Left lung (tissue), 10 donors: ENCODE results near the gene TNFRSF1B. TPM values are rescaled to one million over a fixed set of nuclear protein-coding genes. Genes with fewer than 3 reads are reported as not detected.

ENCODE experiments used
- ATAC-seq: fragments of 200-7000 bp; cut with Tn5 transposase; one replicate; pipeline ENCODE4 v1.9.1; 2020; ENCODE audit warnings: moderate library complexity
- DNase-seq, 4 donors: peaks; one replicate each; pipeline ENCODE4 v3.0.0-alpha.2; 2013 to 2020
- H3K27ac ChIP-seq, 2 donors: fragments of 200-600 bp; sonication (generic) in 1 of 2; one replicate each; pipeline versions ENCODE4 v1.5.0 to v1.8.0; 2020 to 2021
- H3K27me3 ChIP-seq, 2 donors: fragments of 200-600 bp; sonication (generic) in 1 of 2; one replicate each; pipeline versions ENCODE4 v1.5.0 to v1.8.0; 2020 to 2021
- H3K36me3 ChIP-seq, 2 donors: fragments of 200-600 bp; sonication (generic) in 1 of 2; one replicate each; pipeline versions ENCODE4 v1.5.0 to v1.8.0; 2020 to 2021
- H3K4me1 ChIP-seq, 2 donors: fragments of 200-600 bp; one replicate each; pipeline ENCODE4 v1.8.0; 2021
- H3K4me3 ChIP-seq, 2 donors: fragments of 200-600 bp; sonication (generic) in 1 of 2; one replicate each; pipeline versions ENCODE4 v1.5.0 to v1.8.0; 2020 to 2021; ENCODE audit warnings: mild to moderate bottlenecking in 1 of 2
- H3K9me3 ChIP-seq, 2 donors: fragments of 200-600 bp; sonication (generic) in 1 of 2; one replicate each; pipeline versions ENCODE4 v1.5.0 to v1.8.0; 2020 to 2021
- CTCF ChIP-seq, 2 donors: fragments of 200-600 bp; sonication (generic) in 1 of 2; IDR thresholded peaks; one replicate each; pipeline versions ENCODE4 v1.5.0 to v1.8.0; 2021; ENCODE audit warnings: antibody characterized with exemption in 2 of 2
- intact Hi-C, 2 donors: fragments of 100-400 bp; cut with DNase I; formaldehyde crosslinking; loops; one replicate each; pipeline versions ENCODE4 v1.11.2 to v1.14.2; 2022
- polyA plus RNA-seq, 6 donors: library from polyadenylated mRNA; unstranded; fragments of 120-200 nt; gene quantifications; one replicate each; pipeline ENCODE4 v1.2.1, GENCODE V29; 2013; ENCODE audit not compliant: insufficient read length in 6 of 6
- total RNA-seq, 2 donors: library from RNA; stranded (reverse); fragmentation: NEBNext Ultra II Directional; extraction: Animal tissue kit (Norgen Biotek cat#: 25700); gene quantifications; one replicate each; pipeline ENCODE4 v1.2.1, GENCODE V29; 2021
- donor health status: DM: no; HTN: yes; CAD: no.
- donor health status: DM: no; HTN: no; CAD: no.

Gene TNFRSF1B
- total and polyA plus RNA-seq, 8 donors, result 15.0 to 109 (median 17.9) TPM

- intact Hi-C loops, result loop anchor here (2.0 to 5.0 kb wide), 2 partner anchors 82 to 84 kb away; no protein-coding TSS in a partner anchor
- Histone ChIP-seq H3K27ac (peak overlapping the region in 1 of 2 donors; percentile 78), H3K4me3 (no peak overlapping the region), H3K9me3 (no peaks in the 10 kb centered on the region), H3K36me3 (no peaks in the 10 kb centered on the region), H3K27me3 (peaks cover 0 to 8% of the 10 kb centered on the region in 2 donors), H3K4me1 (peaks cover 10 to 32% of the 10 kb centered on the region in 2 donors)
- peak; percentile 96 for ATAC-seq
- DNase-seq, result peak; percentile 75 to 87 (median 84)
- peak; percentile 87 to 92 for TF ChIP-seq CTCF (IDR thresholded peaks at IDR 0.05)
Measured at GRCh38 chr1:12124693-12125421, 41.9 kb upstream of the TNFRSF1B start.

GRCh38 chr1:12125422-12126355 is 41.1 kb upstream of the TNFRSF1B start:
- Histone ChIP-seq H3K27me3 (peaks cover 0 to 8% of the 10 kb centered on the region in 2 donors), H3K9me3 (no peaks in the 10 kb centered on the region), H3K4me1 (peaks cover 10 to 38% of the 10 kb centered on the region in 2 donors), H3K27ac (peak overlapping the region in 1 of 2 donors; percentile 78), H3K4me3 (peak overlapping the region in 1 of 2 donors; percentile 14), H3K36me3 (no peaks in the 10 kb centered on the region)
- DNase-seq (peak in 1 of 4 donors; percentile 80), ATAC-seq (peak; percentile 27)
- intact Hi-C loops, result loop anchor here (2.0 to 5.0 kb wide), 2 partner anchors 82 to 83 kb away; no protein-coding TSS in a partner anchor
- no peak for TF ChIP-seq CTCF (IDR thresholded peaks at IDR 0.05)

GRCh38 chr1:12126781-12127180 is 40.0 kb upstream of the TNFRSF1B start:
- intact Hi-C loops, result loop anchor here in 1 of 2 donors (5.0 kb wide), 1 partner anchor 81 kb away; no protein-coding TSS in a partner anchor

GRCh38 chr1:12127206-12127810 is 39.5 kb upstream of the TNFRSF1B start:
- TF ChIP-seq CTCF (IDR thresholded peaks at IDR 0.05), result no peak
- no peak overlapping the region for H3K4me3 ChIP-seq

More at GRCh38 chr1:12126781-12127180, 40.0 kb upstream of the TNFRSF1B start:
- Histone ChIP-seq H3K36me3 (no peaks in the 10 kb centered on the region), H3K27ac (peak overlapping the region in 1 of 2 donors; percentile 78), H3K27me3 (peaks cover 0 to 8% of the 10 kb centered on the region in 2 donors), H3K4me1 (peaks cover 10 to 49% of the 10 kb centered on the region in 2 donors), H3K9me3 (no peaks in the 10 kb centered on the region), H3K4me3 (no peak overlapping the region)
- no peak for ATAC-seq
- no peak for TF ChIP-seq CTCF (IDR thresholded peaks at IDR 0.05)
- peak in 1 of 4 donors; percentile 25 for DNase-seq

More at GRCh38 chr1:12127206-12127810, 39.5 kb upstream of the TNFRSF1B start:
- Histone ChIP-seq H3K36me3 (no peaks in the 10 kb centered on the region), H3K4me1 (peaks cover 10 to 54% of the 10 kb centered on the region in 2 donors), H3K9me3 (no peaks in the 10 kb centered on the region), H3K27ac (no peak overlapping the region), H3K27me3 (peaks cover 0 to 8% of the 10 kb centered on the region in 2 donors)
- intact Hi-C loops, result loop anchor here in 1 of 2 donors (5.0 kb wide), 1 partner anchor 80 kb away; no protein-coding TSS in a partner anchor
- ATAC-seq (no peak), DNase-seq (peak in 1 of 4 donors; percentile 43)
